ENCODE data around the gene MS4A4E. TPM values are rescaled to one million over a fixed set of nuclear protein-coding genes. Genes with fewer than 3 reads are reported as not detected.
"Not testable (repeated sequence)": the region's sequence is repeated elsewhere in the genome, so short reads cannot be mapped to it uniquely, and the experiment has no call there.

Gene MS4A4E
- not detected in 2 replicates for total RNA-seq (2014; rRNA removed; shearing (Covaris generic); ENCODE audit: low replicate concordance)

GRCh38 chr11:60242740-60243239, at the start of gene MS4A4E:
Gene MS4A4E (minus strand): TSS chr11:60243137. CDS start chr11:60230055, 13,082 bp downstream.
- H3K4me3 ChIP-seq: no peak within 1 kb of the TSS
- DNase-seq: no peak
- no peaks in the 10 kb centered on the region for H3K36me3 ChIP-seq
- peaks cover 2% of the 10 kb centered on the region; the same call in 1 of the 2 replicates for H3K27me3 ChIP-seq
- H3K9me3 ChIP-seq: no peaks in the 10 kb centered on the region

- no peak for DNase-seq
- no peaks in the 10 kb centered on the region for H3K36me3 ChIP-seq
- no peak overlapping the region for H3K4me3 ChIP-seq
- no peaks in the 10 kb centered on the region for H3K27me3 ChIP-seq
- no peaks in the 10 kb centered on the region for H3K9me3 ChIP-seq
Observed at GRCh38 chr11:60292145-60292544, 49.2 kb upstream of the MS4A4E start.

GRCh38 chr11:60288531-60288930, 45.6 kb upstream of the MS4A4E start:
- no peaks in the 10 kb centered on the region for H3K27me3 ChIP-seq
- DNase-seq: peak; percentile 10

DNA sequence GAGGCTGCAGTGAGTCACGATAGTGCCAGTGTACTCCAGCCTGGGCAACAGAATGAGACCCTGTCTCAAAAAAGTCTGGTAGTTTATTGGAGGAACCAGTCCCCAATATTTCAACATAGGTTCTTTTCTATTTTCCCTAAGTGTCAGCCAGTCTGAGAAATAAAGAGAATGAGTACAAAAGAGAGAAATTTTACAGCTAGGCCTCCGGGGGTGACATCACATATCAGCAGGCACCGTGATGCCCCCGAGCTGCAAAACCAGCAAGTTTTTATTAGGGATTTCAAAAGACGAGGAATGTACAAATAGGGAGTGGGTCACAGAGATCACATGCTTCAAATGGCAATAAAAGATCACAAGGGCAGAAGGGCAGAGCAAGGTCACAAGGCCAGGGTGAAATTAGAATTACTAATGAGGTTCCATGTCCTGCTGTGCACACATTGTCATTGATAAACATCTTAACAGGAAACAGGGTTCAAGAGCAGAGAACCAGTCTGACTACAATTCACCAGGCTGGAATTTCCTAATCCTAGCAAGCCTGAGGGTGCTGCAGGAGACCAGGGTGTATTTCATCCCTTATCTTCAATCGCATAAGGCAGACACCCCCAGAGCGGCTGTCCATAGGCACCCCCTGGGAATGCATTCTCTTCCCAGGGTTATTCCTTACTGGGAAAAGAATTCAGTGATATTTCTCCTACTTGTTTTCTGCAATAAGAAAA, 42.6 kb upstream of the MS4A4E start:
- not testable (repeated sequence) for DNase-seq, H3K9me3 ChIP-seq, H3K27me3 ChIP-seq, H3K36me3 ChIP-seq, H3K4me3 ChIP-seq

More at GRCh38 chr11:60288531-60288930, 45.6 kb upstream of the MS4A4E start:
- Histone ChIP-seq H3K4me3 (no peak overlapping the region), H3K36me3 (no peaks in the 10 kb centered on the region), H3K9me3 (no peaks in the 10 kb centered on the region)

DNA sequence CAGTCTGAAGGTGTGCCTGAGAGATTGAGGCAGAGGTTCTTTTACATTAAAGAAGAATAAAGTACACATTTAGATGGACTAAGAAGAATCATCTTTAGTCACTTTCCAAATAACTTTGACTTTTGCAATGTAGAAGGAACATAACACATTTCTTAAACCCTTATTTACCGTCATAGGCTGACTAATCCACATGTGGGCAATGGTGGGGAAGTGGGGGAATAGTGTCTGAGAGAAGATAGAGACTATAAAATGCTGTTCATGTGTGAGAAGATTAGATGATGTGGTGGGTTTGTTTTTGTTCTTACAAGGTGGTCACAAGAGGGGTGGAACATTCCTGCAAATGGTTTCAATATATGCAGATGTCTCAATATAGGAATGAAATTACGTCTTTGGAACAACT, 39.3 kb upstream of the MS4A4E start:
- no peaks in the 10 kb centered on the region for H3K36me3 ChIP-seq
- no peak for DNase-seq
- no peaks in the 10 kb centered on the region for H3K27me3 ChIP-seq
- no peaks in the 10 kb centered on the region for H3K9me3 ChIP-seq
- H3K4me3 ChIP-seq: no peak overlapping the region

DNA sequence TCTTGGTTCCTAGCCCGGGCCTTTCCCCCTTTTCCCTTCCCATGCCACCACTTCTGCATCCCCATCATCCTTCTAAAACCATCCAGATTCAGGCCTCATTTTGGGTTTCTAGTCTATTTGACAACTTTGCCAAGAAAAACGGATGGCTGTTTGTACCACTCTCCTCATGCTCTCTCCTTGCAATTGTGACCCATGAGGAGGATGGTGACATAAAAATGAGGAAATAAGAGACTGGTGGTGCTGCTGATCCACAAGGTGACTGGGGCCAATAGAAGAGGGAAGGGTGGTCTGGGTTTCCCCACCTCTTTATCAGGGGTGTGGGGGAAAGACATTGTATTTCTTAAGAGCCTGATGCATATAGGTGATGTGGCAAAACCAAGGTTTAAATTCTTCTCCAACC, 38.5 kb upstream of the MS4A4E start:
- DNase-seq: no peak
- Histone ChIP-seq H3K27me3 (no peaks in the 10 kb centered on the region), H3K4me3 (no peak overlapping the region), H3K36me3 (no peaks in the 10 kb centered on the region), H3K9me3 (no peaks in the 10 kb centered on the region)

GRCh38 chr11:60280412-60280811, 37.5 kb upstream of the MS4A4E start, which contains the start of gene MS4A4A:
Gene MS4A4A (plus strand): TSS chr11:60280666. CDS start chr11:60280676, 10 bp downstream.
- Histone ChIP-seq H3K27me3 (no peaks in the 10 kb centered on the region), H3K4me3 (no peak within 1 kb of the TSS), H3K9me3 (no peaks in the 10 kb centered on the region), H3K36me3 (no peaks in the 10 kb centered on the region)
- no peak for DNase-seq

- Histone ChIP-seq H3K36me3 (no peaks in the 10 kb centered on the region), H3K4me3 (no peak overlapping the region), H3K27me3 (no peaks in the 10 kb centered on the region)
Observed at GRCh38 chr11:60274416-60274815, 31.5 kb upstream of the MS4A4E start.

DNA sequence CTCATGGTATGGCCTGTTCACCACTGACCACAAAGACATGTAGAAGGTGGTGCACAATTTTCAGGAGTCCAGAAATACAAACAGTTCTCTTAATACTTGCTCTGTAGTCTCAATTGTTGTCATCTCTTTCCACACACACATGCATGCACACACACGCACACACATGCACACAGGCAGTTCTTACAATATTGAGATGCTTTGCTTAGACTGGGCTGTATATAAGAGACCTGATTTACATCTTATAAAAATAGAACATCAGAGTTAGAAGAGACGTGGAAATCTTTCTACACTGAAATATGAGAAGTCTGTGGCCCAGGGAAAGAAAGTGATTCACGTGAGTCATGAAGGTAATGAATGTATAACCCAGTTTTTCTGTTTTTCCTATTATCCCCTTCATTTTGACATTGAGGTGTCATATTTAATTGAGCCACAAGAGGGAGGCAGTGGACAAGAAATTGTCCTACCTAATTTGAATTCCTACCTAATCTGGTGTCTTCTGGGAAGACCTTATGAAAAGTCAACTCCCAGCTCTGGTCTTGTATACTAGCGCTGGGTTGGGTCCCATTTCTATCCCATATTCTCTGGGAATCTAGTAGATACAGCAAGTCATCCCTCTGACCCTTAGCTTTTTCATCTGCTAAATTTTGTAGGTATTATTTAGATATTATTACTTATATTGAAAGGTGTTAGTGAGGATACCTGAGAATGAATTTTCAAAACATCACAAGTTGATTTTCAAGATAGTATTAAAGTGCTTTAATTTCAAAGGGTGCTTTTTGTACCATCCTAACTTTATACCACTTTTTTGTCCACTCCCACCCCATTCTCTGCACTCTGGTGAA, 22.7 kb upstream of the MS4A4E start:
- H3K9me3 ChIP-seq: 0 out of 2 replicates have a peak, but pooled peaks cover 3% of the 10 kb centered on the region
- no peak for DNase-seq
- no peaks in the 10 kb centered on the region for H3K36me3 ChIP-seq
- 0 out of 2 replicates have a peak, but pooled peaks cover 3% of the 10 kb centered on the region for H3K27me3 ChIP-seq
- H3K4me3 ChIP-seq: no peak overlapping the region

More at GRCh38 chr11:60274416-60274815, 31.5 kb upstream of the MS4A4E start:
- H3K9me3 ChIP-seq: 0 out of 2 replicates have a peak, but pooled peaks cover 3% of the 10 kb centered on the region
- DNase-seq: no peak

- Histone ChIP-seq H3K9me3 (no peaks in the 10 kb centered on the region), H3K27me3 (0 out of 2 replicates have a peak, but pooled peaks cover 3% of the 10 kb centered on the region), H3K4me3 (no peak overlapping the region), H3K36me3 (no peaks in the 10 kb centered on the region)
- no peak for DNase-seq
Observed at GRCh38 chr11:60264644-60265043, 21.7 kb upstream of the MS4A4E start.

DNA sequence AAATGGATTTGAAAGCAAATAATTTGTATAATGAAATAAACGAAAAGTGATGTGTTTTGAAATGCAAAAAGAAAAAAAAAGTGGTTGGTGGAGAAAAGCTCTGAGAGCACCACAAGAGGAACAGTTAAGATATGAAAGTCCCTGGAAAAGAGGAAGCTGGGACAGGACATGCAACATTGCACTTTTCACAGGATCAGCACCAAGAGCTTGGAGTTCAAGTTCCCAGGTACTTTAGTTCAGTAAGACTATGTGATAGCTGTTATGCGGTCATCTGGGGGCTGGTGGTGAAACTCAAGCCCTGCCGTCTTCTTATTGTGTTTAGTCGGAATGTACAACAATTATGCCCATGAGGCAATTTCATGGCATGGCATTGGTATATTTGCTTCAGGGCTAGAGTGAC, 20.5 kb upstream of the MS4A4E start:
- DNase-seq: no peak
- Histone ChIP-seq H3K9me3 (no peaks in the 10 kb centered on the region), H3K36me3 (no peaks in the 10 kb centered on the region), H3K4me3 (no peak overlapping the region), H3K27me3 (0 out of 2 replicates have a peak, but pooled peaks cover 3% of the 10 kb centered on the region)

DNA sequence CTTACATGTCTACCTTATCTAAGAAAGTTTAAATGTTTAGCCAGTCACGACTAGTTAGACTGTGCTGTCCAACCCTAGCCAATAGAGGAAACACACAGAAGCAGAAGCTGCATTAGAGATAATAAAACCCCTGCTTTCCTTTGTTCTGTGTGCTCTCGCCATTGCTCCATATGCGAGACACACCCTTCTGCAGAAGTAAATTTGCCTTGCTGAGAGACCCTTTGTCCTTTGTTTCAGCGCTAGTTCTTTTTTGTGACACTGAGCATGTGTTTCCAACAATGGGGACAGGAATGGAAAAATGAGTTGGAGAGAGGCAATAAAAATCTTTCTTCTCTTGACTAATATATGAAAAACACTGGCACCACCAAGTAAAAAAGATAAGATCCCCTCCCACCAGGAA, 18.1 kb upstream of the MS4A4E start:
- Histone ChIP-seq H3K36me3 (no peaks in the 10 kb centered on the region), H3K4me3 (no peak overlapping the region), H3K9me3 (no peaks in the 10 kb centered on the region), H3K27me3 (no peaks in the 10 kb centered on the region)
- no peak for DNase-seq

DNA sequence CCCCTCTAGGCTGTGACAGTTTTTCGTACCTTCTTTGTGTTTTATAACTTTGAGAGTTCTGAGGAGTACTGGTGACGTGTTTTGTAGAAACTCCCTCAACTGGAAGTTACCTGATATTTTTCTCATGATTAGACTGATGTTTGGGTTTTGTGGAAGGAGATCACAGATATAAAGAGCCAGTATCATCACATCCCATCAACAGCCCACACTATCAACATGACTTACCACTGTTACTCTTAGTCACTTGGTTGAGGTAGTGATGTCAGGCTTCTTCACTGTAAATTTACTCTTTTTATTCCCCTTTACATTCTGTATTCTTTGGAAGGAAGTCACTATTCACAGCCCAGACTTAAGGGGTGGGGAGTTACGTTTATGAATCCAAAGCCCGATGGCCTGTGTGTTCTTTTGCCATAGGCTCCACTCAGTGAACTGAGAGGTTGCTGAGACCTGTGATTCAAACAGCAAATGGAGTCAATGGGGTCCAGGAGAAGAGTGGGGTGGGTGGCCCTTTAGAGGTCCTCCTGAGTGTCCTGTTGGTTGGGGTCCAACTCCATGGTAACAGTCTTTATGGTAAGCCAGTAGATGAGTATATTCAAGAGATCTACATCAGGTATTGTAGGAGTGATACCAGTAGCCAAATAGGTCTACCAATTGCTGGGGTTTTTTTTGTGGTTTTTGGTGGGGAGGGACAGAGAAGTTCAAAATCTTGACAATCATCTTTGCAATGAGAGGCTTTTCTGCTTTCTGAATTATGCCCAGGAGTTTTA, 15.2 kb upstream of the MS4A4E start:
- Histone ChIP-seq H3K27me3 (no peaks in the 10 kb centered on the region), H3K9me3 (no peaks in the 10 kb centered on the region), H3K4me3 (no peak overlapping the region), H3K36me3 (no peaks in the 10 kb centered on the region)
- no peak for DNase-seq

GRCh38 chr11:60252213-60253108, 9.5 kb upstream of the MS4A4E start:
- Histone ChIP-seq H3K27me3 (peaks cover 2% of the 10 kb centered on the region; the same call in 1 of the 2 replicates), H3K36me3 (no peaks in the 10 kb centered on the region), H3K4me3 (no peak overlapping the region), H3K9me3 (no peaks in the 10 kb centered on the region)
- DNase-seq: no peak

GRCh38 chr11:60251485-60252212, 8.7 kb upstream of the MS4A4E start:
- H3K36me3 ChIP-seq: no peaks in the 10 kb centered on the region
- peaks cover 2% of the 10 kb centered on the region; the same call in 1 of the 2 replicates for H3K27me3 ChIP-seq
- no peak overlapping the region for H3K4me3 ChIP-seq
- DNase-seq: peak; percentile 2
- H3K9me3 ChIP-seq: no peaks in the 10 kb centered on the region
